22Rv1 (cell line): Measurements from ENCODE around the gene CLHC1.

ENCODE experiments used
- ZFX ChIP-seq: fragments of 450-650 bp; IDR thresholded peaks from 2 replicates; pipeline ENCODE4 v1.6.1; 2017; ENCODE audit warnings: antibody characterized with exemption, borderline replicate concordance
- TF ChIP-seq, protein P1 (sequence below): fragments of 450-650 bp; IDR thresholded peaks from 2 replicates; pipeline ENCODE4 v1.5.1; 2017; ENCODE audit warnings: mild to moderate bottlenecking

DNA sequence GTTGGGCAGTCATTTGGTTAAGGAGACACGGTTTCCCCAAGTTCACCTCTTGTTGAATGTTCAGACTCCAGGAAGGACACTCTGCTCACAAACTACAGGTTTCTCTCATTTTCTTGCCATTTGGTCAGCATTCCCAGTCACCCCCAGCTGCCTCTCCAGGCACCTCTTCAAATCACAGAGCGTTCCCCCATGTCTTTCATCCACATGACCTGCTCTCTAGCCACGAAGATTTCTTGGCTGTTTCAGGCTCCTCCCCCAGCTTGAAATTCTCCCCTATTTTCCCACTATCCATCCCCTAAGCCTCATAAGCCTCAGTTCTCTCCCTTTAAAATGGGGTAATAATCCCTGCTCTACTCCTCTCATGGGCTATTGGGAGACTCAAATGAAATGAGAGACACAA is 92.8 kb downstream of the CLHC1 start:
- TF ChIP-seq, protein P1, sequence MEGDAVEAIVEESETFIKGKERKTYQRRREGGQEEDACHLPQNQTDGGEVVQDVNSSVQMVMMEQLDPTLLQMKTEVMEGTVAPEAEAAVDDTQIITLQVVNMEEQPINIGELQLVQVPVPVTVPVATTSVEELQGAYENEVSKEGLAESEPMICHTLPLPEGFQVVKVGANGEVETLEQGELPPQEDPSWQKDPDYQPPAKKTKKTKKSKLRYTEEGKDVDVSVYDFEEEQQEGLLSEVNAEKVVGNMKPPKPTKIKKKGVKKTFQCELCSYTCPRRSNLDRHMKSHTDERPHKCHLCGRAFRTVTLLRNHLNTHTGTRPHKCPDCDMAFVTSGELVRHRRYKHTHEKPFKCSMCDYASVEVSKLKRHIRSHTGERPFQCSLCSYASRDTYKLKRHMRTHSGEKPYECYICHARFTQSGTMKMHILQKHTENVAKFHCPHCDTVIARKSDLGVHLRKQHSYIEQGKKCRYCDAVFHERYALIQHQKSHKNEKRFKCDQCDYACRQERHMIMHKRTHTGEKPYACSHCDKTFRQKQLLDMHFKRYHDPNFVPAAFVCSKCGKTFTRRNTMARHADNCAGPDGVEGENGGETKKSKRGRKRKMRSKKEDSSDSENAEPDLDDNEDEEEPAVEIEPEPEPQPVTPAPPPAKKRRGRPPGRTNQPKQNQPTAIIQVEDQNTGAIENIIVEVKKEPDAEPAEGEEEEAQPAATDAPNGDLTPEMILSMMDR: no peak
- TF ChIP-seq ZFX: no peak
